Measurements from ENCODE around the gene EPHA4.

DNA sequence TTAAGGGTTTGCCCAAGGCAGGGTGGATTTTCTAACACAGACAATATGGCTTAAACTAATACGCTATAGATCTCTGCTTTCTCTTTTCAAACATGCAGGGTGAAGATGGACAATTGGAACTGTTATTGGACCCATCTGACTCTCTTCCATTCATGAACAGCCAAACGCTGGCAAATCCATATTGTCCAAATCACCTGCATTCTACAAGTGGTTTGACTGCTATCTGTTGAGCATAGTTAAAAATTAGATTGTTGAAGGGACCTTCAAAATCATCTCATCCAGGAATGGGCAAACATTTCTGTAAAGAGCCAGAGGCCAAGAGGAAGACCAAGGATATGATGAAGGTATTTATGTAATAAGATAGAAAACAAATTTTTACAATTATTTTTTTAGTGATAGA, 65.6 kb downstream of the EPHA4 start:
- TF ChIP-seq, protein P1, sequence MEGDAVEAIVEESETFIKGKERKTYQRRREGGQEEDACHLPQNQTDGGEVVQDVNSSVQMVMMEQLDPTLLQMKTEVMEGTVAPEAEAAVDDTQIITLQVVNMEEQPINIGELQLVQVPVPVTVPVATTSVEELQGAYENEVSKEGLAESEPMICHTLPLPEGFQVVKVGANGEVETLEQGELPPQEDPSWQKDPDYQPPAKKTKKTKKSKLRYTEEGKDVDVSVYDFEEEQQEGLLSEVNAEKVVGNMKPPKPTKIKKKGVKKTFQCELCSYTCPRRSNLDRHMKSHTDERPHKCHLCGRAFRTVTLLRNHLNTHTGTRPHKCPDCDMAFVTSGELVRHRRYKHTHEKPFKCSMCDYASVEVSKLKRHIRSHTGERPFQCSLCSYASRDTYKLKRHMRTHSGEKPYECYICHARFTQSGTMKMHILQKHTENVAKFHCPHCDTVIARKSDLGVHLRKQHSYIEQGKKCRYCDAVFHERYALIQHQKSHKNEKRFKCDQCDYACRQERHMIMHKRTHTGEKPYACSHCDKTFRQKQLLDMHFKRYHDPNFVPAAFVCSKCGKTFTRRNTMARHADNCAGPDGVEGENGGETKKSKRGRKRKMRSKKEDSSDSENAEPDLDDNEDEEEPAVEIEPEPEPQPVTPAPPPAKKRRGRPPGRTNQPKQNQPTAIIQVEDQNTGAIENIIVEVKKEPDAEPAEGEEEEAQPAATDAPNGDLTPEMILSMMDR (conservative IDR thresholded peaks at IDR 0.05; ENCODE audit: low read depth, low read length), result no peak
- TF ChIP-seq EZH2 (IDR thresholded peaks at IDR 0.05; ENCODE audit: low read length, unreplicated experiment), result no peak
